H1 (cell line): ENCODE data around the gene ADRA2C. TPM values are rescaled to one million over a fixed set of nuclear protein-coding genes. Genes with fewer than 3 reads are reported as not detected.

ENCODE experiments used
- BACH1 ChIP-seq: IDR thresholded peaks from 2 replicates; pipeline ENCODE4 v1.6.1; 2012; ENCODE audit warnings: low read length, improper control_type of control experiment
- GABPA ChIP-seq: IDR thresholded peaks from 2 replicates; pipeline ENCODE4 v1.6.1; 2011; ENCODE audit warnings: mild to moderate bottlenecking, low read length, moderate library complexity, borderline replicate concordance; ENCODE audit not compliant: insufficient read depth
- GTF2F1 ChIP-seq: IDR thresholded peaks from 2 replicates; pipeline ENCODE4 v1.6.1; 2012; ENCODE audit warnings: low read depth, low read length, improper control_type of control experiment, borderline replicate concordance
- KDM1A ChIP-seq: fragments of 200-600, 300-600 bp; sonication (generic); IDR thresholded peaks from 2 replicates; pipeline ENCODE4 v1.7.1; 2016; ENCODE audit warnings: mild to moderate bottlenecking, low read length, borderline replicate concordance
- KDM4A ChIP-seq: IDR thresholded peaks from one replicate; pipeline ENCODE4 v1.7.1; 2012; ENCODE audit warnings: low read depth, mild to moderate bottlenecking, moderate library complexity, low read length, inconsistent platforms; ENCODE audit not compliant: severe bottlenecking
- PHF8 ChIP-seq: fragments of 200-600 bp; sonication (generic); conservative IDR thresholded peaks from 2 replicates; pipeline ENCODE4 v1.7.1; 2012; ENCODE audit warnings: low read depth, mild to moderate bottlenecking, inconsistent platforms, low read length, moderate library complexity
- POLR2A ChIP-seq, 2 experiments: IDR thresholded peaks; 1 replicate in 1 of 2; 2 replicates in 1 of 2; pipeline ENCODE4 v1.6.1; 2011; ENCODE audit warnings: low read depth in 2 of 2, low read length in 2 of 2, mild to moderate bottlenecking in 2 of 2; ENCODE audit errors: control extremely low read depth in 1 of 2
- POLR2AphosphoS5 ChIP-seq: IDR thresholded peaks from 2 replicates; pipeline ENCODE4 v1.6.1; 2011; ENCODE audit warnings: low read depth, low read length
- RBBP5 ChIP-seq: IDR thresholded peaks from 2 replicates; pipeline ENCODE4 v1.7.1; 2012; ENCODE audit warnings: low read depth, mild to moderate bottlenecking, inconsistent platforms, low read length, moderate library complexity, borderline replicate concordance
- SUZ12 ChIP-seq: fragments of 200-600 bp; sonication (generic); IDR thresholded peaks from 2 replicates; pipeline ENCODE4 v1.6.1; 2012; ENCODE audit warnings: mild to moderate bottlenecking, inconsistent platforms, low read length, moderate library complexity, mixed read lengths
- TEAD4 ChIP-seq: IDR thresholded peaks from 2 replicates; pipeline ENCODE4 v1.6.1; 2012; ENCODE audit warnings: low read depth, low read length, inconsistent platforms, mixed read lengths
- YY1 ChIP-seq: IDR thresholded peaks from 2 replicates; pipeline ENCODE4 v1.6.1; 2011; ENCODE audit warnings: low read depth, mild to moderate bottlenecking, low read length
- polyA plus RNA-seq, 7 experiments: library from polyadenylated mRNA; depleted of rRNA in 3 of 7; stranded (reverse) in 5 of 7; unstranded in 2 of 7; fragments of >200 nt in 5 of 7; fragments of 200-250 nt in 2 of 7; gene quantifications; 1 replicate in 5 of 7; 2 replicates in 1 of 7; 4 replicates in 1 of 7; pipeline versions ENCODE4 v1.2.1 to v1.2.3, GENCODE V29; 2011 to 2013; ENCODE audit warnings: missing spikeins in 2 of 7, mixed read lengths in 2 of 7
- total RNA-seq: library from RNA; stranded (reverse); fragmentation: NEBNext Ultra II Directional; extraction: Animal tissue kit (Norgen Biotek cat#: 25700); gene quantifications from 2 replicates; pipeline ENCODE4 v1.2.1, GENCODE V29; 2021
- TF ChIP-seq, protein P1 (sequence below): IDR thresholded peaks from 2 replicates; pipeline ENCODE4 v1.6.1; 2012; ENCODE audit warnings: low read length, inconsistent platforms
- TF ChIP-seq, protein P2 (sequence below): IDR thresholded peaks from 2 replicates; pipeline ENCODE4 v1.6.1; 2012; ENCODE audit warnings: inconsistent platforms

Gene ADRA2C
- total and polyA plus RNA-seq, 2 of the 8 experiments (the other 6 are each of a cell fraction or from before 2014, with no cell fraction given), result 14.6 to 14.8 TPM

DNA sequence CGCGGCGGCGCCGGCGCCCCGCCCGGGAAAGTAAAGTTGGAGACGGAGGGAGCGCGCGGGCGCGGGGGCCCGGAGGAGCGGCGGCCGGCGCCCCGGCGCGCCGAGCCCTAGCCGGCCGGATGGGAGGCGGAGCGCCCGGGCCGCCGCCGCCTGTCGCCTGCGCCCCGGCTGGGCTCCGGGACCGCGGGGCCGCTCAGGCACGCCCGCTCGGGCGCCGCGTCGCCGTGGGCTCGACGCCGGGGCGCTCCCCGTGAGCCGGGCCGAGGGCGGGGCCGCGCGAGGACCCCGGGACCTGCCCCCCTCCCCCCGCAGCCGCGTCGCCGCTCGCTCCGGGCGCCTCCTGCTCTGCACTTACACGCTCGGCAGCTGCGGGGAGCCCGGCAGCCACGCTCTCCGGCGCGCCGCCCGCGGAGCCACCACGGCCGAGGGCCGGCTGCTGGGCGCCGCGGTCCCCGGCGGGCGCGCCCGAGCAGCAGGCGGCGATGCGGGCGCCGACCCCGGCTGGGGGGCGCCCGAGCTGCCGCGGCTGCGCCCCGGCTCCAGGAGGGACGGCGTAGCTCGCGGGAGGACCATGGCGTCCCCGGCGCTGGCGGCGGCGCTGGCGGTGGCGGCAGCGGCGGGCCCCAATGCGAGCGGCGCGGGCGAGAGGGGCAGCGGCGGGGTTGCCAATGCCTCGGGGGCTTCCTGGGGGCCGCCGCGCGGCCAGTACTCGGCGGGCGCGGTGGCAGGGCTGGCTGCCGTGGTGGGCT, at the start of gene ADRA2C (continued):
- TF ChIP-seq, protein P1, sequence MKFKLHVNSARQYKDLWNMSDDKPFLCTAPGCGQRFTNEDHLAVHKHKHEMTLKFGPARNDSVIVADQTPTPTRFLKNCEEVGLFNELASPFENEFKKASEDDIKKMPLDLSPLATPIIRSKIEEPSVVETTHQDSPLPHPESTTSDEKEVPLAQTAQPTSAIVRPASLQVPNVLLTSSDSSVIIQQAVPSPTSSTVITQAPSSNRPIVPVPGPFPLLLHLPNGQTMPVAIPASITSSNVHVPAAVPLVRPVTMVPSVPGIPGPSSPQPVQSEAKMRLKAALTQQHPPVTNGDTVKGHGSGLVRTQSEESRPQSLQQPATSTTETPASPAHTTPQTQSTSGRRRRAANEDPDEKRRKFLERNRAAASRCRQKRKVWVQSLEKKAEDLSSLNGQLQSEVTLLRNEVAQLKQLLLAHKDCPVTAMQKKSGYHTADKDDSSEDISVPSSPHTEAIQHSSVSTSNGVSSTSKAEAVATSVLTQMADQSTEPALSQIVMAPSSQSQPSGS, result no peak
- TF ChIP-seq POLR2A (IDR thresholded peaks at IDR 0.05; ENCODE audit: control extremely low read depth in 1 of 2, low read depth in 2 of 2, low read length in 2 of 2), result no peak
- no peak for TF ChIP-seq YY1
- no peak for TF ChIP-seq PHF8
- TF ChIP-seq GABPA, result no peak
- no peak for TF ChIP-seq KDM1A
- TF ChIP-seq SUZ12, result no peak
- TF ChIP-seq TEAD4, result no peak
- TF ChIP-seq, protein P2, sequence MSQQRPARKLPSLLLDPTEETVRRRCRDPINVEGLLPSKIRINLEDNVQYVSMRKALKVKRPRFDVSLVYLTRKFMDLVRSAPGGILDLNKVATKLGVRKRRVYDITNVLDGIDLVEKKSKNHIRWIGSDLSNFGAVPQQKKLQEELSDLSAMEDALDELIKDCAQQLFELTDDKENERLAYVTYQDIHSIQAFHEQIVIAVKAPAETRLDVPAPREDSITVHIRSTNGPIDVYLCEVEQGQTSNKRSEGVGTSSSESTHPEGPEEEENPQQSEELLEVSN, result no peak
- no peak for TF ChIP-seq RBBP5
- no peak for TF ChIP-seq GTF2F1
- TF ChIP-seq POLR2AphosphoS5, result no peak
- TF ChIP-seq BACH1, result no peak
- no peak for TF ChIP-seq KDM4A
